Endothelial cell (in vitro differentiated cells): ENCODE data around the gene SRXN1. TPM values are rescaled to one million over a fixed set of nuclear protein-coding genes. Genes with fewer than 3 reads are reported as not detected.

ENCODE experiments used
- DNase-seq: peaks from one replicate; pipeline ENCODE4 v3.0.0; 2021; ENCODE audit warnings: low spot score
- H3K27ac Mint-ChIP-seq: one replicate; pipeline ENCODE4 v1.8.0; 2021; ENCODE audit warnings: mixed read lengths, inconsistent platforms; ENCODE audit not compliant: unreplicated experiment
- H3K27me3 Mint-ChIP-seq: one replicate; pipeline ENCODE4 v1.8.0; 2021; ENCODE audit warnings: mild to moderate bottlenecking, moderate library complexity, mixed read lengths, inconsistent platforms; ENCODE audit not compliant: unreplicated experiment
- H3K36me3 Mint-ChIP-seq: one replicate; pipeline ENCODE4 v1.8.0; 2021; ENCODE audit warnings: mild to moderate bottlenecking, low read depth, mixed read lengths, inconsistent platforms; ENCODE audit not compliant: unreplicated experiment
- H3K4me1 Mint-ChIP-seq: one replicate; pipeline ENCODE4 v1.8.0; 2021; ENCODE audit warnings: mild to moderate bottlenecking, mixed read lengths, inconsistent platforms; ENCODE audit not compliant: unreplicated experiment
- H3K4me3 Mint-ChIP-seq: one replicate; pipeline ENCODE4 v1.8.0; 2021; ENCODE audit warnings: mild to moderate bottlenecking, mixed read lengths, inconsistent platforms; ENCODE audit not compliant: unreplicated experiment
- H3K9me3 Mint-ChIP-seq: one replicate; pipeline ENCODE4 v1.8.0; 2021; ENCODE audit warnings: mixed read lengths, inconsistent platforms; ENCODE audit not compliant: unreplicated experiment
- total RNA-seq: library from RNA; stranded (reverse); fragmentation: NEBNext Ultra II Directional; extraction: Animal tissue kit (Norgen Biotek cat#: 25700); gene quantifications from one replicate; pipeline ENCODE4 v1.2.1, GENCODE V29; 2021; ENCODE audit not compliant: unreplicated experiment
- TF ChIP-seq, protein P1 (sequence below): fragments of 200-600 bp; sonication (generic); IDR thresholded peaks from one replicate; pipeline ENCODE4 v1.5.0; 2021; ENCODE audit warnings: antibody characterized with exemption; ENCODE audit not compliant: unreplicated experiment

Gene SRXN1
- total RNA-seq, 1 donor from 2014 or later: 4.1 TPM

DNA sequence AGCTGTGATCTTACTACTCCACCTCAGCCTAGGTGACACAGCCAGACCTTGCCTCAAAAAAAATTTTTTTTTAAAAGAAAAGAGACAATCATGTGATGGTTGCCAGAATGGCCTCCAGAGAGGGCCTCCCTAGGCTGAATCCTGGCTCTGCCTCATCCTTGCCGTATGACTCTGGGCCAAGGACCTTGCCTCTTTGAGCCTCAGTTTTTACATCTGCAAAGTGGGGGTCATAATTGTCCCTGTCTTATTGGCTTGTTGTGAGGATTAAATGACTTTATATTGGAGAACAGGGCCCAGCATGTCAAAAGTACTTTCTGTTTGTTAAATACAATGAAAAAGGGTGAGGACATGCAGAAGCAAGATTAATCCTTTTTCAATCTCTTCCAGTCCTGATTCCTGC, 14.4 kb downstream of the SRXN1 start:
- Mint-ChIP-seq H3K4me3 (no peak overlapping the region), H3K27ac (no peak overlapping the region), H3K4me1 (peaks cover 5% of the 10 kb centered on the region), H3K36me3 (no peaks in the 10 kb centered on the region), H3K27me3 (peaks cover 9% of the 10 kb centered on the region), H3K9me3 (no peaks in the 10 kb centered on the region)
- TF ChIP-seq, protein P1, sequence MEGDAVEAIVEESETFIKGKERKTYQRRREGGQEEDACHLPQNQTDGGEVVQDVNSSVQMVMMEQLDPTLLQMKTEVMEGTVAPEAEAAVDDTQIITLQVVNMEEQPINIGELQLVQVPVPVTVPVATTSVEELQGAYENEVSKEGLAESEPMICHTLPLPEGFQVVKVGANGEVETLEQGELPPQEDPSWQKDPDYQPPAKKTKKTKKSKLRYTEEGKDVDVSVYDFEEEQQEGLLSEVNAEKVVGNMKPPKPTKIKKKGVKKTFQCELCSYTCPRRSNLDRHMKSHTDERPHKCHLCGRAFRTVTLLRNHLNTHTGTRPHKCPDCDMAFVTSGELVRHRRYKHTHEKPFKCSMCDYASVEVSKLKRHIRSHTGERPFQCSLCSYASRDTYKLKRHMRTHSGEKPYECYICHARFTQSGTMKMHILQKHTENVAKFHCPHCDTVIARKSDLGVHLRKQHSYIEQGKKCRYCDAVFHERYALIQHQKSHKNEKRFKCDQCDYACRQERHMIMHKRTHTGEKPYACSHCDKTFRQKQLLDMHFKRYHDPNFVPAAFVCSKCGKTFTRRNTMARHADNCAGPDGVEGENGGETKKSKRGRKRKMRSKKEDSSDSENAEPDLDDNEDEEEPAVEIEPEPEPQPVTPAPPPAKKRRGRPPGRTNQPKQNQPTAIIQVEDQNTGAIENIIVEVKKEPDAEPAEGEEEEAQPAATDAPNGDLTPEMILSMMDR: no peak
- DNase-seq: no peak

DNA sequence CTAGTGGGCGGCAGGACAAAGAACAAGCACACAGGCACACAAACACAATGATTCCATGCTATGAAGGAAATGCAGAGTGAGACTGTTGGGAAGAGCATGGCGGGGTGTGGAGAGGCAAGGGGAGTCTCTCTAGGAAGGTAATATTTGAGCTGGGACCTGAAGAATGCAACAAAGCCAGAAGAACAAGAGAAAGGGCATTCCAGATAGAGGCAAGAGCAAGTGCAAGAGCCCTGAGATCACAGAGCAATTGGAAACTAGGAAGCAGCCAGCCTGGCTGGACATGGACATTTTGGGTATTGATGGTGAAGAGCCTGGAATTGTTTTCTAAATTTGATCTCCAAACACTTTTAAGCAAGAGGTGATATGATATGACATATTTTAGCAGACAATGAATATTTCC, 15.4 kb downstream of the SRXN1 start:
- H3K27ac Mint-ChIP-seq: no peak overlapping the region
- no peaks in the 10 kb centered on the region for H3K9me3 Mint-ChIP-seq
- TF ChIP-seq, protein P1: no peak
- H3K27me3 Mint-ChIP-seq: peaks cover 4% of the 10 kb centered on the region
- H3K36me3 Mint-ChIP-seq: no peaks in the 10 kb centered on the region
- H3K4me1 Mint-ChIP-seq: peaks cover 5% of the 10 kb centered on the region
- H3K4me3 Mint-ChIP-seq: no peak overlapping the region
- no peak for DNase-seq

DNA sequence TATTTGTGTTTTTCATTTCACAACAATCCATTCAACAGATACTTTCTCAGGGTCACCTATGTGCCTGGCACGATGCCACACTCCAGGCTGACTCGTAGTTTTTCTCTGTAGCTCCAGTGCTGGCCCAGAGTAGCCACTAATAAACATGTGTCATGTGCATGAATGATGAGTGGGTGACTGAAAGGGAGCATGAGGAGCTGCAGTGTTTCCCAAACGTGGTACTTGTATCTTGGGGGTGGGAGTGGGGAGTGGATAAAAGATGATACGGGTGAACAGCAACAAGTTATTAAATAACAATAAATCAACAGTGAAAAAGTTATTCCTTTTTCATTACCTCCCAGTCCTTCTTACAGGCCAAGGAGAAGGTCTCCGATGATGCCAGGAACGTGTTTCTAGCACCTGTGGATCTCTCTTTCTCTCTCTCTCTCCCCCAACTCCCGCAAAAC, 17.1 kb downstream of the SRXN1 start:
- H3K36me3 Mint-ChIP-seq: no peaks in the 10 kb centered on the region
- no peaks in the 10 kb centered on the region for H3K9me3 Mint-ChIP-seq
- no peaks in the 10 kb centered on the region for H3K4me1 Mint-ChIP-seq
- TF ChIP-seq, protein P1: no peak
- H3K27ac Mint-ChIP-seq: no peak overlapping the region
- DNase-seq: no peak
- H3K27me3 Mint-ChIP-seq: peaks cover 4% of the 10 kb centered on the region
- no peak overlapping the region for H3K4me3 Mint-ChIP-seq

DNA sequence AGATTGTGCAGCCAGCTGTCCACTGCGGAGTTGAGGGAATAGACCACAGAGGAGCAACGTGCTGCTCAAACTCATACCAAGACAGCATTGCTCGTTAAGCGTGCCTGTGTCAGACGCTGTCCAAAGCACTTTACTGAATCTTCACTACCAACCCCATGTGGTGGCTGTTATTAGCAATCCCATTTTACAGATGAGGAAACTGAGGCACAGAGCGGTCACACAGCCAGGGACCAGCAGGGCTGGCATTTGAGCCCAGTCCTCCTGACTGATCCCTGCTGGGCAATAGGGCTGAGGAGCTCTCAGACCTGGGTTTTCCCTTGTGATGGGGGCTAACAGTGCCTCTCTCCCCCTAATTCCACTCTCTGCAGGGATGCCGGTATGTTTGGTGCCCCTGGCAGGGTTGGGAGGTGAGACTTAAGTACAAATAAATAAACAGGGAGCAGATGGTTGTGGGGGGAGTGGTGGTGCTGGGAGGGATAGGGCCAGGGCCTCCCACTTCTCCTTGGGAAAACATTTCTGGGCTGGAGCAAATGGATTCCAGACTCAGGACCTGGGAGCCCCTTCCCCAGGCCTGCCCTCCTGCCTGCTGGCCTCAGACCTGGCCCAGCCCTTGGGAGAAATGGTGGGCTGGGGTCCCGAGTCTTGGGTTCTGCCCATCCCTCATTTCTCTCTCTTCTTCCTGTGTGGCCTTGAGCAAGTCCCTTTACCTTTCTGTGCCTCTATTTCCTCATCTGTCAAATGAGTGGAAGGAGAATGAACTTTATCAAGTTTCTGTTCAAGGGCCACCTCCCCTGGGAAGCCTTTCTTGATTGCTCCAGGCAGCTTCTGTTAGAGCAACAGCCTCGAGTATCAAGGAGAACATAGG, 17.7 kb downstream of the SRXN1 start:
- Mint-ChIP-seq H3K36me3 (no peaks in the 10 kb centered on the region), H3K9me3 (no peaks in the 10 kb centered on the region), H3K4me3 (no peak overlapping the region), H3K27ac (no peak overlapping the region), H3K27me3 (peaks cover 4% of the 10 kb centered on the region), H3K4me1 (no peaks in the 10 kb centered on the region)
- no peak for DNase-seq
- TF ChIP-seq, protein P1: no peak
